IMR-90 (cell line): Measurements from ENCODE around the gene SUCLA2. TPM values are rescaled to one million over a fixed set of nuclear protein-coding genes. Genes with fewer than 3 reads are reported as not detected.

Experiments used
- ATAC-seq: fragments of 200-7000 bp; cut with Tn5 transposase; 2 replicates; pipeline ENCODE4 v1.9.1; 2020; ENCODE audit warnings: low read depth, mild to moderate bottlenecking, moderate library complexity
- BruUV-seq: library from RNA; stranded (reverse); fragments of 400-500 nt; replicated peaks from 2 replicates; lab custom pipeline; 2021; lab: Mats Ljungman, UMichigan
- CTCF ChIA-PET: fragments of 300-600 bp; formaldehyde crosslinking; extraction: SDS; loops from one replicate; lab custom pipeline; 2021; ENCODE audit warnings: antibody characterized with exemption; lab: Yijun Ruan, JAX
- POLR2A ChIA-PET: fragments of 300-600 bp; sonication (Branson Sonifier 250); formaldehyde crosslinking; loops from one replicate; lab custom pipeline; 2022; ENCODE audit warnings: antibody characterized with exemption; ENCODE audit not compliant: unreplicated experiment; lab: Charles Lee
- DNase-seq: peaks from one replicate; pipeline ENCODE4 v3.0.0; 2013
- H2AFZ ChIP-seq: replicated peaks from 2 replicates; pipeline ENCODE3; 2013; ENCODE audit warnings: low read length, mild to moderate bottlenecking; ENCODE audit not compliant: poor library complexity
- H2AK5ac ChIP-seq: 2 replicates; pipeline ENCODE4 v1.6.1; 2013; ENCODE audit warnings: low read depth, low read length, inconsistent platforms
- H2AK9ac ChIP-seq: replicated peaks from 2 replicates; pipeline ENCODE3; 2013; ENCODE audit warnings: mild to moderate bottlenecking, low read depth, low read length, moderate library complexity; ENCODE audit not compliant: poor library complexity
- H2BK120ac ChIP-seq: 2 replicates; pipeline ENCODE4 v1.6.1; 2013; ENCODE audit warnings: low read depth, low read length, inconsistent platforms
- H2BK15ac ChIP-seq: 3 replicates; pipeline ENCODE4 v1.6.1; 2013; ENCODE audit warnings: low read depth, low read length, inconsistent platforms
- H2BK20ac ChIP-seq: 2 replicates; pipeline ENCODE4 v1.6.1; 2013; ENCODE audit warnings: low read depth, mild to moderate bottlenecking, inconsistent platforms, low read length, moderate library complexity
- H2BK5ac ChIP-seq: 2 replicates; pipeline ENCODE4 v1.6.1; 2013; ENCODE audit warnings: mild to moderate bottlenecking, low read depth, low read length, inconsistent platforms; ENCODE audit not compliant: poor library complexity, severe bottlenecking
- H3K14ac ChIP-seq: replicated peaks from 2 replicates; pipeline ENCODE4 v1.6.1; 2013; ENCODE audit warnings: low read depth, low read length, inconsistent platforms
- H3K18ac ChIP-seq: 2 replicates; pipeline ENCODE4 v1.6.1; 2013; ENCODE audit warnings: low read depth, low read length, control low read depth
- H3K23ac ChIP-seq: 2 replicates; pipeline ENCODE4 v1.6.1; 2013; ENCODE audit warnings: low read depth, low read length, inconsistent platforms
- H3K27ac ChIP-seq: 2 replicates; pipeline ENCODE4 v1.5.1; 2013; ENCODE audit warnings: mild to moderate bottlenecking, control low read depth, low read length; ENCODE audit not compliant: insufficient read depth
- H3K27me3 ChIP-seq: 2 replicates; pipeline ENCODE4 v1.6.1; 2013; ENCODE audit warnings: low read length; ENCODE audit not compliant: control insufficient read depth, insufficient read depth
- H3K36me3 ChIP-seq: 2 replicates; pipeline ENCODE4 v1.6.1; 2013; ENCODE audit warnings: low read length, mixed read lengths; ENCODE audit not compliant: control insufficient read depth, insufficient read depth
- H3K4ac ChIP-seq: 2 replicates; pipeline ENCODE4 v1.6.1; 2013; ENCODE audit warnings: low read depth, low read length, inconsistent platforms
- H3K4me1 ChIP-seq: 2 replicates; pipeline ENCODE4 v1.6.1; 2013; ENCODE audit warnings: low read length, mixed read lengths; ENCODE audit not compliant: control insufficient read depth, insufficient read depth
- H3K4me2 ChIP-seq: 2 replicates; pipeline ENCODE4 v1.6.1; 2013; ENCODE audit warnings: low read depth, mild to moderate bottlenecking, control low read depth, low read length, moderate library complexity
- H3K4me3 ChIP-seq: 2 replicates; pipeline ENCODE4 v1.5.1; 2013; ENCODE audit warnings: low read depth, mild to moderate bottlenecking, control low read depth, low read length, moderate library complexity; ENCODE audit not compliant: insufficient read depth
- H3K56ac ChIP-seq: 2 replicates; pipeline ENCODE4 v1.6.1; 2013; ENCODE audit warnings: low read length, inconsistent platforms; ENCODE audit not compliant: insufficient read depth; ENCODE audit errors: extremely low read depth
- H3K79me1 ChIP-seq, 2 experiments: 2 replicates each; pipeline ENCODE4 v1.6.1; 2013; ENCODE audit warnings: low read length in 2 of 2, inconsistent platforms in 1 of 2, low read depth in 1 of 2
- H3K9ac ChIP-seq: 2 replicates; pipeline ENCODE4 v1.6.1; 2013; ENCODE audit warnings: low read depth, low read length, control low read depth
- H3K9me1 ChIP-seq: 2 replicates; pipeline ENCODE4 v1.6.1; 2013; ENCODE audit warnings: low read length, inconsistent platforms; ENCODE audit not compliant: insufficient read depth
- H3K9me3 ChIP-seq: 2 replicates; pipeline ENCODE4 v1.6.1; 2013; ENCODE audit warnings: low read length; ENCODE audit not compliant: control insufficient read depth, insufficient read depth
- H4K20me1 ChIP-seq: 2 replicates; pipeline ENCODE4 v1.6.1; 2013; ENCODE audit warnings: low read length, inconsistent platforms; ENCODE audit not compliant: insufficient read depth
- H4K5ac ChIP-seq: 2 replicates; pipeline ENCODE4 v1.6.1; 2013; ENCODE audit warnings: mild to moderate bottlenecking, low read depth, low read length, control low read depth
- H4K8ac ChIP-seq, 2 experiments: 2 replicates each; pipeline ENCODE4 v1.6.1; 2013; ENCODE audit warnings: low read depth in 2 of 2, low read length in 2 of 2, control low read depth in 1 of 2, inconsistent platforms in 1 of 2
- H4K91ac ChIP-seq: 2 replicates; pipeline ENCODE4 v1.6.1; 2013; ENCODE audit warnings: low read depth, low read length, inconsistent platforms; ENCODE audit not compliant: insufficient read depth
- ELK1 ChIP-seq: fragments of 150-350 bp; IDR thresholded peaks from 2 replicates; pipeline ENCODE4 v1.6.1; 2016; ENCODE audit warnings: low read depth, mild to moderate bottlenecking, low read length, moderate library complexity, borderline replicate concordance
- SMC3 ChIP-seq: fragments of 150-350 bp; IDR thresholded peaks from 2 replicates; pipeline ENCODE4 v1.6.1; 2016; ENCODE audit warnings: low read depth, mild to moderate bottlenecking, antibody characterized with exemption, low read length, moderate library complexity
- WGBS, 2 experiments: methylation state at CpG; one replicate each; pipeline versions ENCODE4 v1.1.5 to v1.1.7; 2013; ENCODE audit warnings: missing lambda C conversion rate in 2 of 2; ENCODE audit not compliant: insufficient read length in 1 of 2; ENCODE audit errors: extremely low coverage in 2 of 2; 5-methylcytosine and 5-hydroxymethylcytosine counted together
- dilution Hi-C: fragments of 300-500 bp; cut with HindIII; formaldehyde crosslinking; loops from one replicate; pipeline ENCODE4 v1.14.3; 2018; ENCODE audit warnings: low sequenced_read_pairs; ENCODE audit not compliant: unreplicated experiment
- in situ Hi-C: fragments of 300-500 bp; cut with MboI; formaldehyde crosslinking; loops from 3 replicates; pipeline ENCODE4 v1.14.3; 2019; ENCODE audit warnings: low sequenced_read_pairs, inconsistent platforms, mixed read lengths
- intact Hi-C: fragments of 100-400 bp; cut with micrococcal nuclease; formaldehyde crosslinking; loops from 2 replicates; pipeline ENCODE4 v1.10.0; 2022
- polyA plus RNA-seq, 3 experiments: library from polyadenylated mRNA; depleted of rRNA; stranded (reverse); fragments of >200 nt; gene quantifications; 2 replicates each; pipeline ENCODE4 v1.2.3, GENCODE V29; 2012; ENCODE audit warnings: low replicate concordance in 1 of 3
- total RNA-seq: library from RNA; depleted of rRNA; stranded (reverse); fragments of >200 nt; gene quantifications from 2 replicates; pipeline ENCODE4 v1.2.3, GENCODE V29; 2012

SUCLA2 gene
- total and polyA plus RNA-seq, 2 of the 4 experiments (the other 2 are of a cell fraction) = 31.5 to 36.1 TPM

- Histone ChIP-seq H2BK15ac (no peak overlapping the region), H3K23ac (no peak overlapping the region), H3K27ac (no peak overlapping the region), H4K8ac (no peak overlapping the region), H2BK20ac (no peak overlapping the region), H4K20me1 (no peaks in the 10 kb centered on the region), H3K9ac (no peak overlapping the region), H3K14ac (no peak overlapping the region), H3K4me3 (no peak overlapping the region), H3K27me3 (no peaks in the 10 kb centered on the region), H3K9me3 (peaks cover 7% of the 10 kb centered on the region), H2AK5ac (no peak overlapping the region), H2AFZ (no peak overlapping the region), H3K79me1 (peaks cover 0 to 3% of the 10 kb centered on the region in 2 experiments; a peak in 2 of 4 replicates), H3K4ac (no peak overlapping the region), H3K4me2 (no peak overlapping the region), H3K9me1 (no peaks in the 10 kb centered on the region), H3K56ac (no peak overlapping the region), H3K4me1 (no peaks in the 10 kb centered on the region), H3K18ac (no peak overlapping the region), H4K91ac (no peak overlapping the region), H2AK9ac (no peak overlapping the region), H4K5ac (no peak overlapping the region), H2BK5ac (no peak overlapping the region), H3K36me3 (peaks cover 10% of the 10 kb centered on the region), H2BK120ac (no peak overlapping the region)
- dilution Hi-C loops = no loop called here
- intact Hi-C loops = no loop called here
- no peak for ATAC-seq
- no peak for TF ChIP-seq ELK1
- TF ChIP-seq SMC3 = no peak
- ChIA-PET POLR2A (no interaction called here), CTCF (interaction anchor here (0.7 kb wide), 1 partner anchor 1341 kb away, joined by 3 read pairs; no protein-coding TSS in a partner anchor)
- no peak for DNase-seq
- no TSS peak for BruUV-seq
- 83% methylated on average over 1 of the region's 1 CpG; no CpG with 5 or more reads in 1 of the 2 experiments for WGBS, 2 experiments
- in situ Hi-C loops = no loop called here
Measured at GRCh38 chr13:47962237-47962636, 38.8 kb downstream of the SUCLA2 start.
